ENCODE data around the gene LAMA3. TPM values are rescaled to one million over a fixed set of nuclear protein-coding genes. Genes with fewer than 3 reads are reported as not detected.

LAMA3 gene
- total RNA-seq, 2 donors from 2014 or later, result 0.58 to 1.3 TPM

- no peaks in the 10 kb centered on the region for H3K27me3 ChIP-seq (ENCODE audit: control insufficient read depth, insufficient read depth, low read length, poor library complexity, severe bottlenecking)
- WGBS, 2 experiments (ENCODE audit: insufficient coverage in 1 of 2, insufficient read length in 1 of 2), result 70 to 82% methylated on average over 2 to 3 of the region's 3 CpGs
- Mint-ChIP-seq H3K4me1 (peaks cover 8% of the 10 kb centered on the region), H3K27ac (no peak overlapping the region), H3K9me3 (no peaks in the 10 kb centered on the region), H3K27me3 (ENCODE audit: insufficient read depth) (no peaks in the 10 kb centered on the region), H3K4me3 (no peak overlapping the region), H3K36me3 (ENCODE audit: low read depth) (no peaks in the 10 kb centered on the region)
- peaks cover 8% of the 10 kb centered on the region for H3K4me1 ChIP-seq (ENCODE audit: control insufficient read depth, insufficient read depth, low read length)
- H3K4me3 ChIP-seq (ENCODE audit: low read length), result no peak overlapping the region
- no peak overlapping the region for H3K27ac ChIP-seq (ENCODE audit: low read depth, low read length)
- no peak overlapping the region for H3K9ac ChIP-seq (ENCODE audit: extremely low read depth, low read length, poor library complexity, severe bottlenecking)
- H3K9me3 ChIP-seq (ENCODE audit: control insufficient read depth, low read length), result no peaks in the 10 kb centered on the region
- DNase-seq, result no peak
- H3K36me3 ChIP-seq (ENCODE audit: control insufficient read depth, insufficient read depth, low read length), result no peaks in the 10 kb centered on the region
- no peak for TF ChIP-seq CTCF (conservative IDR thresholded peaks at IDR 0.05)
Measured at GRCh38 chr18:23828426-23828825, 139.2 kb downstream of the LAMA3 start.

GRCh38 chr18:23832911-23833310, 143.7 kb downstream of the LAMA3 start:
- Histone ChIP-seq H3K27ac (ENCODE audit: low read depth, low read length) (no peak overlapping the region), H3K4me1 (ENCODE audit: control insufficient read depth, insufficient read depth, low read length) (peaks cover 4% of the 10 kb centered on the region), H3K27me3 (ENCODE audit: control insufficient read depth, insufficient read depth, low read length, poor library complexity, severe bottlenecking) (no peaks in the 10 kb centered on the region), H3K9ac (ENCODE audit: extremely low read depth, low read length, poor library complexity, severe bottlenecking) (no peak overlapping the region), H3K9me3 (ENCODE audit: control insufficient read depth, low read length) (no peaks in the 10 kb centered on the region), H3K36me3 (ENCODE audit: control insufficient read depth, insufficient read depth, low read length) (no peaks in the 10 kb centered on the region), H3K4me3 (ENCODE audit: low read length) (no peak overlapping the region)
- Mint-ChIP-seq H3K4me1 (no peaks in the 10 kb centered on the region), H3K27me3 (ENCODE audit: insufficient read depth) (no peaks in the 10 kb centered on the region), H3K36me3 (ENCODE audit: low read depth) (no peaks in the 10 kb centered on the region), H3K9me3 (no peaks in the 10 kb centered on the region), H3K27ac (no peak overlapping the region), H3K4me3 (no peak overlapping the region)
- no peak for DNase-seq
- 93% methylated on average over 2 of the region's 3 CpGs; no CpG with 5 or more reads in 1 of the 2 experiments for WGBS, 2 experiments (ENCODE audit: insufficient coverage in 1 of 2, insufficient read length in 1 of 2)
- TF ChIP-seq CTCF (conservative IDR thresholded peaks at IDR 0.05), result no peak

- WGBS, 2 experiments (ENCODE audit: insufficient coverage in 1 of 2, insufficient read length in 1 of 2), result 95 to 100% methylated on average over 2 to 6 of the region's 6 CpGs
- Mint-ChIP-seq H3K27me3 (ENCODE audit: insufficient read depth) (no peaks in the 10 kb centered on the region), H3K36me3 (ENCODE audit: low read depth) (no peaks in the 10 kb centered on the region), H3K9me3 (no peaks in the 10 kb centered on the region), H3K4me3 (no peak overlapping the region), H3K27ac (no peak overlapping the region), H3K4me1 (no peaks in the 10 kb centered on the region)
- H3K9ac ChIP-seq (ENCODE audit: extremely low read depth, low read length, poor library complexity, severe bottlenecking), result no peak overlapping the region
- H3K36me3 ChIP-seq (ENCODE audit: control insufficient read depth, insufficient read depth, low read length), result no peaks in the 10 kb centered on the region
- no peaks in the 10 kb centered on the region for H3K27me3 ChIP-seq (ENCODE audit: control insufficient read depth, insufficient read depth, low read length, poor library complexity, severe bottlenecking)
- H3K4me1 ChIP-seq (ENCODE audit: control insufficient read depth, insufficient read depth, low read length), result peaks cover 4% of the 10 kb centered on the region
- no peak for TF ChIP-seq CTCF (conservative IDR thresholded peaks at IDR 0.05)
- H3K9me3 ChIP-seq (ENCODE audit: control insufficient read depth, low read length), result no peaks in the 10 kb centered on the region
- no peak for DNase-seq
- H3K4me3 ChIP-seq (ENCODE audit: low read length), result no peak overlapping the region
- no peak overlapping the region for H3K27ac ChIP-seq (ENCODE audit: low read depth, low read length)
Measured at GRCh38 chr18:23833714-23834113, 144.5 kb downstream of the LAMA3 start.

Measured in endodermal cell (in vitro differentiated cells).